ENCODE data around the gene ZCCHC14. TPM values are rescaled to one million over a fixed set of nuclear protein-coding genes. Genes with fewer than 3 reads are reported as not detected.
"Not testable (repeated sequence)": the region's sequence is repeated elsewhere in the genome, so short reads cannot be mapped to it uniquely, and the experiment has no call there.

ZCCHC14 gene
- total RNA-seq, 2 donors from 2014 or later, result 16.5 to 17.7 TPM

DNA sequence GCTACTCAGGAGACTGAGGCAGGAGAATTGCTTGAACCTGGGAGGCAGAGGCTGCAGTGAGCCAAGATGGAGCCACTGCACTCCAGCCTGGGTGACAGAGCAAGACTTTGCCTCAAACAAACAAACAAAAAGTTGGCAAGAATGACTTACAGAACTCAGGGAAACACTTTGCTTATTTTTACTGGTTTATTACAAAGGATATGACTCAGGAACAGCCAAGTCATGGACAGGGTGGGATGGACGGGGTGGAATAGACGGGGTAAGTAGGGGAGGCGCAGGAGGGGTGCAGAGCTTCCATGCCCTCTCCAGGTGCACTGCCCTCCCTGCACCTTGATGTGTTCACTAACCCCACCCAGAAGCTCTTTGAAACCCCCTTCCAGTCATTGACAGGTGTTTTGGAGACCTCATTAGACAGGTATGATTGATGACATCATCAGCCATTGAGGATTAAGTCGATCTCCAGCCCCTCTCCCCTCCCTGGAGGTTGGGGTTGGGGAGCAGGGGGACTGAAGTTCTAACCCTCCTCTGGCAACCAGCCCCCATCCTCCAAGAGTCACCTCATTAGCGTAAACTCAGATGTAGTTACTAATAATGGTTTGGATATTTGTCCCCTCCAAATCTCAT is 41.3 kb upstream of the ZCCHC14 start:
- Mint-ChIP-seq H3K4me3 (no peak overlapping the region), H3K27me3 (peaks cover 44% of the 10 kb centered on the region), H3K27ac (no peak overlapping the region), H3K4me1 (peaks cover 3% of the 10 kb centered on the region), H3K36me3 (ENCODE audit: low read depth) (peaks cover 5% of the 10 kb centered on the region)
- no peak for DNase-seq
- ATAC-seq, result no peak
- peaks cover 3% of the 10 kb centered on the region for H3K9me3 ChIP-seq (ENCODE audit: control insufficient read depth, low read length, poor library complexity, severe bottlenecking)

- Mint-ChIP-seq H3K36me3 (ENCODE audit: low read depth) (peaks cover 5% of the 10 kb centered on the region), H3K4me3 (no peak overlapping the region), H3K27me3 (peaks cover 43% of the 10 kb centered on the region), H3K27ac (no peak overlapping the region), H3K4me1 (peaks cover 5% of the 10 kb centered on the region)
- ATAC-seq, result no peak
- H3K9me3 ChIP-seq (ENCODE audit: control insufficient read depth, low read length, poor library complexity, severe bottlenecking), result peaks cover 3% of the 10 kb centered on the region
- no peak for DNase-seq
Observed at GRCh38 chr16:87533061-87533460, 40.2 kb upstream of the ZCCHC14 start.

GRCh38 chr16:87531418-87531817 is 38.6 kb upstream of the ZCCHC14 start:
- ATAC-seq, result no peak
- peaks cover 3% of the 10 kb centered on the region for H3K9me3 ChIP-seq (ENCODE audit: control insufficient read depth, low read length, poor library complexity, severe bottlenecking)
- peaks cover 5% of the 10 kb centered on the region for H3K4me1 Mint-ChIP-seq

GRCh38 chr16:87528690-87529579 is 36.1 kb upstream of the ZCCHC14 start:
- peaks cover 49% of the 10 kb centered on the region for H3K27me3 Mint-ChIP-seq
- peaks cover 5% of the 10 kb centered on the region for H3K36me3 Mint-ChIP-seq (ENCODE audit: low read depth)
- H3K27ac Mint-ChIP-seq, result no peak overlapping the region
- DNase-seq (no peak), ATAC-seq (no peak)
- H3K4me1 Mint-ChIP-seq, result peaks cover 2% of the 10 kb centered on the region
- H3K4me3 Mint-ChIP-seq, result no peak overlapping the region
- peaks cover 3% of the 10 kb centered on the region for H3K9me3 ChIP-seq (ENCODE audit: control insufficient read depth, low read length, poor library complexity, severe bottlenecking)

More at GRCh38 chr16:87531418-87531817, 38.6 kb upstream of the ZCCHC14 start:
- Mint-ChIP-seq H3K27ac (no peak overlapping the region), H3K4me3 (no peak overlapping the region), H3K36me3 (ENCODE audit: low read depth) (peaks cover 5% of the 10 kb centered on the region), H3K27me3 (peaks cover 39% of the 10 kb centered on the region)
- DNase-seq, result no peak

GRCh38 chr16:87527055-87527724 is 34.4 kb upstream of the ZCCHC14 start:
- H3K36me3 Mint-ChIP-seq (ENCODE audit: low read depth), result peaks cover 5% of the 10 kb centered on the region
- H3K9me3 ChIP-seq (ENCODE audit: control insufficient read depth, low read length, poor library complexity, severe bottlenecking), result peaks cover 3% of the 10 kb centered on the region
- ATAC-seq (no peak), DNase-seq (no peak)
- no peak overlapping the region for H3K27ac Mint-ChIP-seq
- no peak overlapping the region for H3K4me3 Mint-ChIP-seq
- peaks cover 45% of the 10 kb centered on the region for H3K27me3 Mint-ChIP-seq
- H3K4me1 Mint-ChIP-seq, result peaks cover 2% of the 10 kb centered on the region

GRCh38 chr16:87526238-87526947 is 33.6 kb upstream of the ZCCHC14 start:
- peaks cover 2% of the 10 kb centered on the region for H3K4me1 Mint-ChIP-seq
- peaks cover 3% of the 10 kb centered on the region for H3K9me3 ChIP-seq (ENCODE audit: control insufficient read depth, low read length, poor library complexity, severe bottlenecking)
- peaks cover 5% of the 10 kb centered on the region for H3K36me3 Mint-ChIP-seq (ENCODE audit: low read depth)
- no peak overlapping the region for H3K4me3 Mint-ChIP-seq
- no peak for DNase-seq
- no peak for ATAC-seq
- peaks cover 45% of the 10 kb centered on the region for H3K27me3 Mint-ChIP-seq
- H3K27ac Mint-ChIP-seq, result no peak overlapping the region

GRCh38 chr16:87525352-87525751 is 32.5 kb upstream of the ZCCHC14 start:
- ATAC-seq (no peak), DNase-seq (no peak)
- Mint-ChIP-seq H3K27ac (no peak overlapping the region), H3K36me3 (ENCODE audit: low read depth) (peaks cover 5% of the 10 kb centered on the region), H3K4me1 (peaks cover 2% of the 10 kb centered on the region), H3K27me3 (peaks cover 43% of the 10 kb centered on the region), H3K4me3 (no peak overlapping the region)
- H3K9me3 ChIP-seq (ENCODE audit: control insufficient read depth, low read length, poor library complexity, severe bottlenecking), result peaks cover 3% of the 10 kb centered on the region

GRCh38 chr16:87524407-87524806 is 31.6 kb upstream of the ZCCHC14 start:
- peaks cover 2% of the 10 kb centered on the region for H3K4me1 Mint-ChIP-seq
- H3K27ac Mint-ChIP-seq, result no peak overlapping the region
- H3K36me3 Mint-ChIP-seq (ENCODE audit: low read depth), result peaks cover under 1% of the 10 kb centered on the region
- H3K27me3 Mint-ChIP-seq, result peaks cover 46% of the 10 kb centered on the region
- DNase-seq (no peak), ATAC-seq (no peak)
- H3K9me3 ChIP-seq (ENCODE audit: control insufficient read depth, low read length, poor library complexity, severe bottlenecking), result peaks cover 1% of the 10 kb centered on the region
- no peak overlapping the region for H3K4me3 Mint-ChIP-seq

DNA sequence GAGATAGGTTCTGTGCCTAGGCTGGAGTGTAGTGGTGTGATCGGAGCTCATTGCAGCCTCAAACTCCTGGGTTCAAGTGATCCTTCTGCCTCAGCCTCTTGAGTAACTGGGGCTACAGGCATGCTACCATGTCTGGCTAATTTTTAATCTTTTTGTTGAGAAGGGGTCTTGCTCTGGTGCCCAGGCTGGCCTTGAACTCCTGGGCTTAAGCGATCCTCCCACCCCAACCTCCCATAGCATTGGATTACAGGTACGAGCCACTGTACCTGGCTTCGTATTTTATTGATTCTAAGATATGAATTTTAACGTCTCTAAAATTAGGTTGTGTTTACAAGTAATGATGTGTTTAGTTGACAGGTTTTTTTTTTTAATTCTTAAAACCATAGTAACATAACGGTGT is 30.8 kb upstream of the ZCCHC14 start:
- not testable (repeated sequence) for H3K4me3 Mint-ChIP-seq; ATAC-seq; H3K27ac Mint-ChIP-seq; DNase-seq; H3K36me3 Mint-ChIP-seq (ENCODE audit: low read depth); H3K9me3 ChIP-seq (ENCODE audit: control insufficient read depth, low read length, poor library complexity, severe bottlenecking); H3K4me1 Mint-ChIP-seq
- peaks cover 45% of the 10 kb centered on the region for H3K27me3 Mint-ChIP-seq

GRCh38 chr16:87521764-87522163 is 28.9 kb upstream of the ZCCHC14 start:
- not testable (repeated sequence) for DNase-seq; H3K9me3 ChIP-seq (ENCODE audit: control insufficient read depth, low read length, poor library complexity, severe bottlenecking); H3K27ac Mint-ChIP-seq; H3K36me3 Mint-ChIP-seq (ENCODE audit: low read depth); ATAC-seq; H3K4me3 Mint-ChIP-seq; H3K4me1 Mint-ChIP-seq
- peaks cover 41% of the 10 kb centered on the region for H3K27me3 Mint-ChIP-seq

DNA sequence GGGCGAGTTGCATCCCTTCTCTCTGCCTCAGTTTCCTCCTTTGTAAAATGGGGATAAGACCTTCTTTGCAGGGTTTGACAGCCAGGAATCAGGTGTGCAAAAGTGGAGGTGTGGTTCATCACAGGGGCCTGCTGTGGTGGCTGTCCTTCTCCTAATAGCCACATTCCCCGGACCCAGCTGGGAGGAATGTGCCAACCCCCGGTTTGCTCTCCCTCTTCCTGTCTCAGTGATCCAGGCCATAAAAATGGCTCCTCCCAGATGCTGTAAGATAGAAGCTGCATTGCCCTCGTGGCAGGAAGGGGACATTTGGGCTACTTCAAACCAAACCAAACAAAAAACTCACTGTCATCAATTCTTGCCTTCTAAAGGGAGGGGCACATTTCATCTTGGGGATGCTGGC is 26.3 kb upstream of the ZCCHC14 start:
- H3K27me3 Mint-ChIP-seq, result peaks cover 26% of the 10 kb centered on the region
- not testable (repeated sequence) for DNase-seq; H3K27ac Mint-ChIP-seq; H3K4me3 Mint-ChIP-seq; H3K9me3 ChIP-seq (ENCODE audit: control insufficient read depth, low read length, poor library complexity, severe bottlenecking); ATAC-seq; H3K36me3 Mint-ChIP-seq (ENCODE audit: low read depth); H3K4me1 Mint-ChIP-seq

DNA sequence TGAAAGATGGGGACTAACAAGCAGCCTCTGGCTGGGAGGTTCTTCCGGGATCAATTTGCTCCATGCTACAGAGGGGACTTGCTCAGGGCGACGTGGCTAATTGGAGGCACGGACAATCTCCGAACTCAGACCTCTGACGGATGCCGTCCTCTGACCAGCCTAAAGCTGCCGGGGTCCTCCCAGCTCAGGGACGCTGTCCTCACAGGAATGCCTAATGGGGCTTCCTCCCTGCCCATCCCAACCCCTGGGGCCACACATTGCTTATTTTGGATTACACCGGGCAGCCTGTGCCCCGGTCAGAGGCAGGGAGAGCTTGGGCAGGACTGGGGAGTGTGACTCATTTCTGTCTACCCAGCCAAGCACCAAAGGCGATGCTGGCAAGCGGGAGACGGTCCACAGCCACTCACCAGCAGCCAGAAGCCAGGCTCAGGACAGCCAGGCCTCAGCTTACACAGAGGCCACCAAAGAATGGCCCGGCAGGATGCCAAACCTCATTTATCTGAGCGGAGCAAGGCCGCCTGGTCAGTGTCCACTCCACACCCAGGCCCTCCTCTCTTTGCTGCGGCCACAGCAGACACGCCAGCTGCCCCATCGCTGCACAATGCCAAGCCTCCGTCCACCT is 25.7 kb upstream of the ZCCHC14 start:
- H3K36me3 Mint-ChIP-seq (ENCODE audit: low read depth); H3K4me1 Mint-ChIP-seq; DNase-seq; H3K9me3 ChIP-seq (ENCODE audit: control insufficient read depth, low read length, poor library complexity, severe bottlenecking); H3K27ac Mint-ChIP-seq; ATAC-seq; H3K4me3 Mint-ChIP-seq: not testable (repeated sequence)
- H3K27me3 Mint-ChIP-seq, result peaks cover 24% of the 10 kb centered on the region

All from T-helper 17 cell (primary cell).